AG09319 (cell line): ENCODE measurements around the gene KIAA1755.

Experiments
- DNase-seq: peaks from one replicate; pipeline ENCODE4 v3.0.0-alpha.2; 2010; ENCODE audit warnings: low read depth; ENCODE audit errors: extremely low read depth
- CTCF ChIP-seq: IDR thresholded peaks from 2 replicates; pipeline ENCODE4 v1.5.1; 2011; ENCODE audit warnings: low read depth, mild to moderate bottlenecking, inconsistent platforms, low read length, moderate library complexity

KIAA1755 gene

GRCh38 chr20:38231531-38232121, 28.9 kb downstream of the KIAA1755 start:
- no peak for TF ChIP-seq CTCF
- DNase-seq: no peak

DNA sequence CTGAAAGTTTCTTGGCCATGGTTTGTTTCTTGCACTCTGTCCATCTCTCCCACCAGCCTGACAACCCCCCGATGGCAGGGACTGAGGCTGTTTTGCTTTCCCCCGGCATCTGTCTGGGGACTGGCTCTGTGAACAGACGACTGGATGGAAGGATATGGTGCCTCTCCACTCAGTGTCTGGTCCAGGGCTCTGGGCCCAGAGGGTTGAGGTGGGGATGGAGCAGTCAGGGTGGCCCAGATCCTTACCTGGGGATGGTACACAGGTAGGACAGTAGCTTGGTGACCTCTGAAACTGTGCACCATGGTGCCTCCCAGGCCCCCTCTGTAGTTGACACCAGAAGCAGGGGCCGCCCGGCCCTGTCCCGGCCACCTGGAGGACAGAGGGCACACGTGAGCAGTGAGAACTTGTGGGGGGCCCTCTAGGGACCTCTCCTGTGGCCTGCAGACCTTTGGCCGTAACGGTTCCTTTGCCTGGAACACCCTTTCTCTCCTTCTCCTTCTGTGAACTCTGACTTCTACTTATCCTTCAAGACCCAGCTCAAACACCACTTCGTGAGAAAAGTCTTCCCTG, 29.5 kb downstream of the KIAA1755 start:
- no peak for DNase-seq
- TF ChIP-seq CTCF: no peak

DNA sequence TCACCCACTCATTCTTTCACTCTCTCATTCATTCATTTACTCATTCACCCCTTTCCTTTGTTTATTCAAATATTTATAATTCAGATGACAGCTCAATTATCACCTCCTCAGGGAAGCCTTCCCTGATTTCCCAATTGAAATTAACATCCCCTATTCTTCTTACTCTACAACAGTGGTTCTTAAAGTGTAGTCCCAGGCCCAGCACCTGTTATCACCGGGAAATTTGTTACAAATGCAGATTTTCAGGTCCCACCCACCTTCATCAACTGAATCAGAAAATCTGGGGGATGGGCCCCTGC, 30.3 kb downstream of the KIAA1755 start:
- DNase-seq: no peak
- no peak for TF ChIP-seq CTCF

- peak; percentile 56 for TF ChIP-seq CTCF
- DNase-seq: no peak
Measured at GRCh38 chr20:38229376-38230252, 30.9 kb downstream of the KIAA1755 start.

- no peak for TF ChIP-seq CTCF
- DNase-seq: no peak
Measured at GRCh38 chr20:38228436-38228835, 32.1 kb downstream of the KIAA1755 start.

GRCh38 chr20:38227420-38228360, 32.8 kb downstream of the KIAA1755 start:
- no peak for DNase-seq

More at GRCh38 chr20:38227420-38228360, 32.8 kb downstream of the KIAA1755 start:
- no peak for TF ChIP-seq CTCF
